GM18909 (cell line): ENCODE results near the gene ENO1.
"Not testable (repeated sequence)": the region's sequence is repeated elsewhere in the genome, so short reads cannot be mapped to it uniquely, and the experiment has no call there.

Experiments used
- ATAC-seq: cut with Tn5 transposase; IDR thresholded peaks from one replicate; pipeline ENCODE4 v1.9.1; 2021; ENCODE audit warnings: mild to moderate bottlenecking; ENCODE audit not compliant: unreplicated experiment, poor library complexity

Gene ENO1

GRCh38 chr1:8848663-8849386 lies 29.7 kb downstream of the ENO1 start:
- ATAC-seq = peak; percentile 65

GRCh38 chr1:8847990-8848389 lies 30.5 kb downstream of the ENO1 start:
- no peak for ATAC-seq

GRCh38 chr1:8846263-8846662 lies 32.2 kb downstream of the ENO1 start:
- ATAC-seq = no peak

- ATAC-seq = no peak
These were observed 33.1 kb downstream of the ENO1 start for GRCh38 chr1:8845104-8846097.

- ATAC-seq = no peak
These were observed 33.9 kb downstream of the ENO1 start for GRCh38 chr1:8844501-8845006.

GRCh38 chr1:8841395-8841794 lies 37.1 kb downstream of the ENO1 start:
- no peak for ATAC-seq

- no peak for ATAC-seq
These were observed 38.5 kb downstream of the ENO1 start for GRCh38 chr1:8839990-8840389.

- ATAC-seq = no peak
These were observed 42.4 kb downstream of the ENO1 start for GRCh38 chr1:8835941-8836643.

- no peak for ATAC-seq
These were observed 47.1 kb downstream of the ENO1 start for GRCh38 chr1:8831340-8831739.

GRCh38 chr1:8830732-8831131 lies 47.8 kb downstream of the ENO1 start:
- ATAC-seq = not testable (repeated sequence)

- ATAC-seq = no peak
These were observed 52.5 kb downstream of the ENO1 start for GRCh38 chr1:8825985-8826481.

GRCh38 chr1:8823295-8823664 lies 55.2 kb downstream of the ENO1 start:
- ATAC-seq = no peak

- no peak for ATAC-seq
These were observed 55.9 kb downstream of the ENO1 start for GRCh38 chr1:8822373-8823294.

- no peak for ATAC-seq
These were observed 57.4 kb downstream of the ENO1 start for GRCh38 chr1:8821084-8821483.

- not testable (repeated sequence) for ATAC-seq
These were observed 59.7 kb downstream of the ENO1 start for GRCh38 chr1:8818789-8819188.

GRCh38 chr1:8818325-8818775 lies 60.1 kb downstream of the ENO1 start:
- ATAC-seq = no peak

- ATAC-seq = peak; percentile 93
These were observed 60.8 kb downstream of the ENO1 start, which contains the start of gene RERE for GRCh38 chr1:8817412-8818324. Gene RERE, minus strand, starts transcription at chr1:8817640.

GRCh38 chr1:8816831-8817411 lies 61.6 kb downstream of the ENO1 start:
- no peak for ATAC-seq
